ENCODE measurements around the gene NOS1AP.

- TF ChIP-seq POLR2AphosphoS5 (IDR thresholded peaks at IDR 0.05; ENCODE audit: low read depth, low read length) (no peak), POLR2A (IDR thresholded peaks at IDR 0.05; ENCODE audit: low read depth, low read length) (no peak), TAF1 (IDR thresholded peaks at IDR 0.05; ENCODE audit: borderline replicate concordance, low read depth, low read length) (no peak)
Measured at GRCh38 chr1:162088281-162088969, 18.9 kb downstream of the NOS1AP start.
